B cell (primary cell): ENCODE measurements around the gene FOXN4. TPM values are rescaled to one million over a fixed set of nuclear protein-coding genes. Genes with fewer than 3 reads are reported as not detected.
"Not testable (repeated sequence)": the region's sequence is repeated elsewhere in the genome, so short reads cannot be mapped to it uniquely, and the experiment has no call there.

Experiments
- ATAC-seq: fragments of 200-7000 bp; cut with Tn5 transposase; one replicate; pipeline ENCODE4 v1.10.0; 2021; ENCODE audit warnings: low read depth, mild to moderate bottlenecking, moderate number of reproducible peaks, moderate library complexity
- CTCF ChIA-PET: fragments of 350-600 bp; sonication (Branson Sonifier 250); formaldehyde crosslinking; loops from one replicate; lab custom pipeline; 2021; ENCODE audit warnings: antibody characterized with exemption, inconsistent platforms; lab: Charles Lee
- POLR2A ChIA-PET: fragments of 350-600 bp; sonication (Branson Sonifier 250); formaldehyde crosslinking; loops from one replicate; lab custom pipeline; 2021; ENCODE audit warnings: antibody characterized with exemption; lab: Charles Lee
- DNase-seq: peaks from one replicate; pipeline ENCODE4 v3.0.0; 2013
- H2AFZ ChIP-seq: 2 replicates; pipeline ENCODE4 v1.6.1; 2012; ENCODE audit warnings: mild to moderate bottlenecking, low read depth, low read length; ENCODE audit not compliant: insufficient read depth, poor library complexity, severe bottlenecking
- H3K27ac ChIP-seq, 2 donors: 1 replicate in 1 of 2; 2 replicates in 1 of 2; pipeline ENCODE4 v1.5.1; 2012 to 2013; ENCODE audit warnings: low read length in 2 of 2, mild to moderate bottlenecking in 2 of 2, moderate library complexity in 1 of 2
- H3K27me3 ChIP-seq, 4 experiments: fragments of 200-600 bp in 1 of 4; sonication (generic) in 1 of 4; replicated peaks in 1 of 4; 1 replicate in 2 of 4; 2 replicates in 2 of 4; pipeline versions ENCODE4 v1.6.1 to v1.7.0; 2013 to 2016; ENCODE audit warnings: low read length in 3 of 4, mild to moderate bottlenecking in 2 of 4, mixed read lengths in 1 of 4, moderate library complexity in 1 of 4; ENCODE audit not compliant: insufficient read depth in 4 of 4, control insufficient read depth in 3 of 4; ENCODE audit errors: control extremely low read depth in 1 of 4
- H3K36me3 ChIP-seq, 2 experiments: replicated peaks in 1 of 2; 1 replicate in 1 of 2; 2 replicates in 1 of 2; pipeline versions ENCODE4 v1.6.1 to v1.7.1; 2013; ENCODE audit warnings: low read length in 1 of 2; ENCODE audit not compliant: insufficient read depth in 2 of 2, control insufficient read depth in 1 of 2; ENCODE audit errors: control extremely low read depth in 1 of 2, extremely low read depth in 1 of 2
- H3K4me1 ChIP-seq, 2 donors: fragments of 200-600 bp in 1 of 2; sonication (generic) in 1 of 2; 1 replicate in 1 of 2; 2 replicates in 1 of 2; pipeline versions ENCODE4 v1.5.1 to v1.6.1; 2013 to 2017; ENCODE audit warnings: low read length in 2 of 2; ENCODE audit not compliant: control insufficient read depth in 2 of 2, insufficient read depth in 2 of 2
- H3K4me2 ChIP-seq: replicated peaks from 2 replicates; pipeline ENCODE3; 2012; ENCODE audit warnings: mild to moderate bottlenecking, low read depth, low read length; ENCODE audit not compliant: poor library complexity, severe bottlenecking
- H3K4me3 ChIP-seq, 5 experiments: fragments of 200-600 bp in 1 of 5; sonication (generic) in 1 of 5; 1 replicate in 3 of 5; 2 replicates in 2 of 5; pipeline versions ENCODE4 v1.5.1 to v1.7.0; 2011 to 2016; ENCODE audit warnings: low read length in 4 of 5, mild to moderate bottlenecking in 4 of 5, low read depth in 2 of 5, control low read depth in 1 of 5, moderate library complexity in 1 of 5; ENCODE audit not compliant: insufficient read depth in 1 of 5; ENCODE audit errors: control extremely low read depth in 1 of 5, extremely low read depth in 1 of 5
- H3K79me2 ChIP-seq: fragments of 200-600 bp; sonication (generic); one replicate; pipeline ENCODE4 v1.6.0; 2016; ENCODE audit warnings: low read length; ENCODE audit not compliant: control insufficient read depth, insufficient read depth
- H3K9ac ChIP-seq: fragments of 200-600 bp; sonication (generic); 2 replicates; pipeline ENCODE4 v1.6.1; 2017; ENCODE audit warnings: mild to moderate bottlenecking, low read length, moderate library complexity
- H3K9me3 ChIP-seq, 3 donors: one replicate each; pipeline versions ENCODE4 v1.6.1 to v1.7.1; 2013; ENCODE audit warnings: low read length in 2 of 3; ENCODE audit not compliant: control insufficient read depth in 2 of 3, insufficient read depth in 1 of 3; ENCODE audit errors: control extremely low read depth in 1 of 3
- H4K20me1 ChIP-seq: 2 replicates; pipeline ENCODE4 v1.6.0; 2012; ENCODE audit warnings: mild to moderate bottlenecking, low read length; ENCODE audit not compliant: insufficient read depth, control insufficient read depth, poor library complexity, severe bottlenecking
- H3K27ac Mint-ChIP-seq: one replicate; pipeline ENCODE4 v1.8.0; 2021; ENCODE audit warnings: mixed read lengths
- H3K27me3 Mint-ChIP-seq: one replicate; pipeline ENCODE4 v1.8.0; 2021; ENCODE audit warnings: mixed read lengths
- H3K4me1 Mint-ChIP-seq: one replicate; pipeline ENCODE4 v1.8.0; 2021; ENCODE audit warnings: mixed read lengths
- H3K4me3 Mint-ChIP-seq: one replicate; pipeline ENCODE4 v1.8.0; 2021; ENCODE audit warnings: mixed read lengths
- H3K9me3 Mint-ChIP-seq: one replicate; pipeline ENCODE4 v1.8.0; 2022; ENCODE audit warnings: mixed read lengths; ENCODE audit not compliant: insufficient read depth
- CTCF ChIP-seq: fragments of 200-600 bp; IDR thresholded peaks from one replicate; pipeline ENCODE4 v1.8.0; 2022; ENCODE audit warnings: antibody characterized with exemption, mild to moderate bottlenecking
- EZH2 ChIP-seq: IDR thresholded peaks from 2 replicates; pipeline ENCODE4 v1.6.1; 2012; ENCODE audit warnings: borderline replicate concordance, low read depth, mild to moderate bottlenecking, moderate library complexity, low read length; ENCODE audit not compliant: insufficient read depth, poor library complexity, severe bottlenecking
- WGBS: methylation state at CpG from one replicate; pipeline ENCODE4 v1.1.5; 2013; ENCODE audit warnings: missing lambda C conversion rate; ENCODE audit not compliant: insufficient coverage; 5-methylcytosine and 5-hydroxymethylcytosine counted together
- intact Hi-C: fragments of 100-400 bp; cut with micrococcal nuclease; formaldehyde crosslinking; loops from one replicate; pipeline ENCODE4 v1.10.0; 2022
- polyA plus RNA-seq: library from polyadenylated mRNA; depleted of rRNA; stranded (reverse); fragments of >200 nt; gene quantifications from 2 replicates; pipeline ENCODE4 v1.2.3, GENCODE V29; 2012
- total RNA-seq, 2 donors: library from RNA; stranded (reverse); fragments of 120-200 nt in 1 of 2; gene quantifications; 1 replicate in 1 of 2; 2 replicates in 1 of 2; pipeline versions ENCODE4 v1.2.3 to v1.2.4, GENCODE V29; 2013 to 2022

Gene FOXN4
- total and polyA plus RNA-seq, 2 donors (not counting 1 experiment from before 2014, with no cell fraction given) = not detected

DNA sequence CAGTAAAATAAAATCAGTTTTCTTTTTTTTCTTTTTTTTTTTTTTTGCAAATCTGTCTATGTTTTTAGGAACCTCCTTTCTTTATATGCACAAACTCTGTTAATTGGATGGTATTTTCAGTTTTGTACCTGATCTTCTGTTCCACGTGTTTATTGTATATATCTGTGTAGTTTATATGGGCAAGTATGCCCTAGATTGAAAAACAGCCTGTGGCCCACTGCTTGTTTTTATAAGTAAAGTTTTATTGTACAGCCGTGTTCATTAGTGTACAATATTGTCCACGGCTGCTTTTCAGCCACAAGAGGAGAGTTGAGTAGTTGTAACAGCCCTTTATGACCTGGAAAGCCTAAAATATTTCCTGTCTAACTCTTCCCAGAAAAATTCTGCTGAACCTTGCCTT, 19.9 kb upstream of the FOXN4 start:
- POLR2A ChIA-PET = no interaction called here
- no peak overlapping the region for H3K4me3 ChIP-seq
- Mint-ChIP-seq H3K4me1 (no peaks in the 10 kb centered on the region), H3K27ac (no peak overlapping the region), H3K9me3 (no peaks in the 10 kb centered on the region), H3K4me3 (no peak overlapping the region), H3K27me3 (peaks cover 23% of the 10 kb centered on the region)
- TF ChIP-seq CTCF (no peak), EZH2 (no peak)
- H3K36me3 ChIP-seq = no peaks in the 10 kb centered on the region
- H3K27ac ChIP-seq = no peak overlapping the region
- H3K9me3 ChIP-seq = peaks cover 0 to 2% (median 0%) of the 10 kb centered on the region in 3 donors
- H3K27me3 ChIP-seq = no peaks in the 10 kb centered on the region
- H2AFZ ChIP-seq = no peak overlapping the region
- no peaks in the 10 kb centered on the region for H3K4me1 ChIP-seq
- ATAC-seq (no peak), DNase-seq (no peak)
- no peaks in the 10 kb centered on the region for H4K20me1 ChIP-seq
- intact Hi-C loops = no loop called here
- H3K9ac ChIP-seq = no peak overlapping the region
- no peak overlapping the region for H3K4me2 ChIP-seq
- no peaks in the 10 kb centered on the region for H3K79me2 ChIP-seq
- CTCF ChIA-PET = no interaction called here
- 100% methylated on average over 1 of the region's 3 CpGs for WGBS

GRCh38 chr12:109321294-109321693, 12.2 kb upstream of the FOXN4 start:
- H3K36me3 ChIP-seq, intact Hi-C loops, H3K4me1 ChIP-seq, H3K27me3 ChIP-seq, H3K9ac ChIP-seq, H3K4me3 ChIP-seq, H3K9me3 ChIP-seq, H3K27ac ChIP-seq, H2AFZ ChIP-seq, H3K4me3 Mint-ChIP-seq, H3K79me2 ChIP-seq, ATAC-seq, H3K4me1 Mint-ChIP-seq, H3K4me2 ChIP-seq, H3K9me3 Mint-ChIP-seq, DNase-seq, H4K20me1 ChIP-seq, H3K27ac Mint-ChIP-seq, POLR2A ChIA-PET: not testable (repeated sequence)
- WGBS = 71% methylated on average over 1 of the region's 8 CpGs
- CTCF ChIA-PET = interaction anchor here (1.1 kb wide), 1 partner anchor 205 kb away, joined by 3 read pairs; the partner anchor contains the start of gene ACACB
- peaks cover 29% of the 10 kb centered on the region for H3K27me3 Mint-ChIP-seq
